SK-N-SH (cell line): ENCODE results near the gene LIN52. TPM values are rescaled to one million over a fixed set of nuclear protein-coding genes. Genes with fewer than 3 reads are reported as not detected.

ENCODE experiments used
- CTCF ChIA-PET: fragments of 300-600, 350-600 bp; formaldehyde crosslinking; extraction: SDS; loops from one replicate; lab custom pipeline; 2021; lab: Yijun Ruan, JAX
- POLR2A ChIA-PET: fragments of 350-600 bp; sonication (Branson Sonifier 250); formaldehyde crosslinking; extraction: SDS; loops from one replicate; lab custom pipeline; 2020; ENCODE audit warnings: antibody characterized with exemption, inconsistent platforms; lab: Yijun Ruan, JAX
- DNase-seq: peaks from one replicate; pipeline ENCODE4 v3.0.0; 2012
- H2AFZ ChIP-seq: fragments of 200-600 bp; sonication (generic); 2 replicates; pipeline ENCODE4 v1.8.1; 2016; ENCODE audit warnings: antibody characterized with exemption, mild to moderate bottlenecking, low read depth
- H3F3A ChIP-seq: fragments of 200-600 bp; sonication (generic); replicated peaks from 2 replicates; pipeline ENCODE3; 2016; ENCODE audit warnings: antibody characterized with exemption, mild to moderate bottlenecking; ENCODE audit not compliant: insufficient read depth
- H3K27ac ChIP-seq, 2 experiments: fragments of 200-500 bp in 1 of 2; fragments of 200-600 bp in 1 of 2; sonication (Bioruptor generic) in 1 of 2; sonication (generic), shearing (Covaris generic) in 1 of 2; 2 replicates each; pipeline versions ENCODE4 v1.5.1 to v1.6.1; 2014 to 2016; ENCODE audit warnings: low read depth in 2 of 2, inconsistent platforms in 1 of 2, low read length in 1 of 2, mild to moderate bottlenecking in 1 of 2, mixed read lengths in 1 of 2
- H3K27me3 ChIP-seq: fragments of 200-600 bp; sonication (generic), shearing (Covaris generic); 2 replicates; pipeline ENCODE4 v1.6.1; 2016; ENCODE audit warnings: mixed run types; ENCODE audit not compliant: insufficient read depth
- H3K36me3 ChIP-seq, 2 experiments: fragments of 200-500 bp in 1 of 2; fragments of 200-600 bp in 1 of 2; sonication (Bioruptor generic) in 1 of 2; sonication (generic) in 1 of 2; replicated peaks in 1 of 2; 2 replicates each; pipeline versions ENCODE3 to v1.5.1; 2014 to 2016; ENCODE audit warnings: low read length in 1 of 2, mild to moderate bottlenecking in 1 of 2; ENCODE audit not compliant: insufficient read depth in 2 of 2, control insufficient read depth in 1 of 2
- H3K4me1 ChIP-seq, 2 experiments: fragments of 200-500 bp in 1 of 2; fragments of 200-600 bp in 1 of 2; sonication (Bioruptor generic) in 1 of 2; sonication (generic), shearing (Covaris generic) in 1 of 2; 2 replicates each; pipeline versions ENCODE4 v1.5.1 to v1.6.1; 2014 to 2016; ENCODE audit warnings: low read depth in 1 of 2, low read length in 1 of 2, mixed run types in 1 of 2; ENCODE audit not compliant: insufficient read depth in 2 of 2, control insufficient read depth in 1 of 2
- H3K4me2 ChIP-seq: fragments of 200-600 bp; sonication (generic), shearing (Covaris generic); 2 replicates; pipeline ENCODE4 v1.6.1; 2017; ENCODE audit warnings: mixed run types
- H3K4me3 ChIP-seq, 2 experiments: fragments of 200-500 bp in 1 of 2; fragments of 200-600 bp in 1 of 2; sonication (Bioruptor generic) in 1 of 2; sonication (generic), shearing (Covaris generic) in 1 of 2; 2 replicates each; pipeline versions ENCODE4 v1.5.1 to v1.8.1; 2014 to 2016; ENCODE audit warnings: low read depth in 2 of 2, inconsistent platforms in 1 of 2, low read length in 1 of 2, mild to moderate bottlenecking in 1 of 2, mixed read lengths in 1 of 2, moderate library complexity in 1 of 2
- H3K79me2 ChIP-seq: fragments of 200-600 bp; sonication (generic); 2 replicates; pipeline ENCODE4 v1.8.1; 2017; ENCODE audit warnings: mild to moderate bottlenecking; ENCODE audit not compliant: insufficient read depth
- H3K9ac ChIP-seq: fragments of 200-600 bp; sonication (generic); 2 replicates; pipeline ENCODE4 v1.6.1; 2017; ENCODE audit warnings: mixed run types
- H3K9me2 ChIP-seq: fragments of 200-600 bp; sonication (generic); 2 replicates; pipeline ENCODE4 v1.6.1; 2017; ENCODE audit warnings: mixed run types
- H3K9me3 ChIP-seq: fragments of 200-600 bp; sonication (generic); 2 replicates; pipeline ENCODE4 v1.6.1; 2017; ENCODE audit warnings: mixed run types, mild to moderate bottlenecking, moderate library complexity
- H4K20me1 ChIP-seq: fragments of 200-600 bp; sonication (generic); 2 replicates; pipeline ENCODE4 v1.6.1; 2017; ENCODE audit warnings: mild to moderate bottlenecking, mixed run types; ENCODE audit not compliant: insufficient read depth
- EP300 ChIP-seq, 2 experiments: IDR thresholded peaks; 2 replicates each; pipeline versions ENCODE4 v1.4.0 to v1.6.1; 2012; ENCODE audit warnings: borderline replicate concordance in 1 of 2, low read depth in 1 of 2, low read length in 1 of 2
- EZH2phosphoT487 ChIP-seq: fragments of 200-600 bp; sonication (generic); IDR thresholded peaks from 2 replicates; pipeline ENCODE4 v1.6.1; 2017; ENCODE audit warnings: low read depth, mixed run types, mild to moderate bottlenecking, antibody characterized with exemption, moderate library complexity, borderline replicate concordance
- FOXM1 ChIP-seq: IDR thresholded peaks from 2 replicates; pipeline ENCODE4 v1.4.0; 2012; ENCODE audit warnings: low read depth, mild to moderate bottlenecking
- IRF3 ChIP-seq: fragments of 150-350 bp; IDR thresholded peaks from 2 replicates; pipeline ENCODE4 v1.6.1; 2016; ENCODE audit warnings: mild to moderate bottlenecking, low read depth, low read length
- JUND ChIP-seq: IDR thresholded peaks from 2 replicates; pipeline ENCODE4 v1.4.0; 2012
- PBX3 ChIP-seq: IDR thresholded peaks from 2 replicates; pipeline ENCODE4; 2012
- POLR2AphosphoS5 ChIP-seq: IDR thresholded peaks from 2 replicates; pipeline ENCODE4 v1.6.1; 2012; ENCODE audit warnings: low read depth, low read length
- RAD21 ChIP-seq: IDR thresholded peaks from 2 replicates; pipeline ENCODE4 v1.6.1; 2012; ENCODE audit warnings: mild to moderate bottlenecking, low read length
- SIN3A ChIP-seq: IDR thresholded peaks from 2 replicates; pipeline ENCODE4 v1.6.1; 2012; ENCODE audit warnings: low read depth, mild to moderate bottlenecking, low read length, moderate library complexity, borderline replicate concordance
- TAF1 ChIP-seq: IDR thresholded peaks from 2 replicates; pipeline ENCODE4 v1.6.1; 2012; ENCODE audit warnings: low read depth, mild to moderate bottlenecking, low read length, moderate library complexity, borderline replicate concordance
- TCF12 ChIP-seq: IDR thresholded peaks from 2 replicates; pipeline ENCODE4 v1.4.0; 2012
- TEAD4 ChIP-seq: IDR thresholded peaks from 2 replicates; pipeline ENCODE4 v1.4.0; 2012; ENCODE audit warnings: mild to moderate bottlenecking, borderline replicate concordance; ENCODE audit not compliant: insufficient read depth
- USF2 ChIP-seq: fragments of 150-350 bp; IDR thresholded peaks from 2 replicates; pipeline ENCODE4 v1.6.1; 2017; ENCODE audit warnings: antibody characterized with exemption, low read length, low read depth, borderline replicate concordance
- WGBS: methylation state at CpG from one replicate; pipeline ENCODE4 v1.1.6; 2017; ENCODE audit warnings: low lambda C conversion rate; 5-methylcytosine and 5-hydroxymethylcytosine counted together
- polyA plus RNA-seq, 3 experiments: library from polyadenylated mRNA; depleted of rRNA; stranded (reverse); fragments of >200 nt; gene quantifications; 2 replicates each; pipeline ENCODE4 v1.2.3, GENCODE V29; 2012
- TF ChIP-seq, protein P1 (sequence below): IDR thresholded peaks from 2 replicates; pipeline ENCODE4 v1.4.0; 2012; ENCODE audit warnings: low read depth
- TF ChIP-seq, protein P2 (sequence below): fragments of 200-600 bp; sonication (generic); IDR thresholded peaks from 2 replicates; pipeline ENCODE4 v1.6.1; 2017; ENCODE audit warnings: antibody characterized with exemption, mild to moderate bottlenecking, moderate library complexity

The LIN52 gene
- polyA plus RNA-seq, 1 of the 3 experiments (the other 2 are of a cell fraction): 4.9 TPM

DNA sequence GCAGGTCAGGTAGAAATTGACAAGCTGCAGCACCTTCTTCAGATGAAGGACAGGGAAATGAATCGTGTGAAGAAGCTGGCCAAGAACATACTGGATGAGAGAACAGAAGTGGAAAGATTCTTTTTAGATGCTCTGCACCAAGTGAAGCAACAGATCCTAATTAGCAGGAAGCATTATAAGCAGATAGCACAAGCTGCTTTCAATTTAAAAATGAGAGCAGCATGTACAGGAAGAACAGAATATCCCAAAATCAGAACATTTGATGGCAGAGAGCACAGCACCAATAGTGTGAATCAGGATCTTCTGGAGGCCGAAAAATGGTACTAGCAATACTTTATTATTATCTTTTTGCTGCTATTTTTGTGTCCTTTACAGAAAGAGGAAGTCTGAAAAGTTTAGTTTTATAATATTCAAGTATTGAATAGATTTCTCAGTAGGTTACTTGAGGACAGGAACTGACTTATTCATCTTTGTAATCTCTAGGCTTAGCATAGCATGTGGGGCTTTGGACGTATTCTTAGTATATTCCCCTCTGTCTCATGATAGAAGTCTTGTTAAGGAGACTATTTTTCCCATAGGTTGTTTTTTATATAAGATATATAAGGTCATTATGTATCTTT, 34.8 kb upstream of the LIN52 start:
- H3K9ac ChIP-seq: no peak overlapping the region
- H3K9me3 ChIP-seq: no peaks in the 10 kb centered on the region
- WGBS: 74% methylated on average over 3 of the region's 3 CpGs
- H3K79me2 ChIP-seq: no peaks in the 10 kb centered on the region
- POLR2A ChIA-PET: no interaction called here
- no peaks in the 10 kb centered on the region for H4K20me1 ChIP-seq
- no peaks in the 10 kb centered on the region; a peak in 1 of 4 replicates for H3K4me1 ChIP-seq
- H3K27ac ChIP-seq: no peak overlapping the region
- no peak overlapping the region for H3K4me2 ChIP-seq
- H3K36me3 ChIP-seq: no peaks in the 10 kb centered on the region
- H3K4me3 ChIP-seq: no peak overlapping the region
- no peaks in the 10 kb centered on the region for H3K27me3 ChIP-seq
- no peak for TF ChIP-seq USF2
- TF ChIP-seq JUND: no peak
- no peak for TF ChIP-seq SIN3A
- no peak for TF ChIP-seq IRF3
- TF ChIP-seq FOXM1: no peak
- TF ChIP-seq TEAD4: no peak
- TF ChIP-seq EZH2phosphoT487: no peak
- TF ChIP-seq RAD21: no peak
- TF ChIP-seq PBX3: no peak
- TF ChIP-seq, protein P1, sequence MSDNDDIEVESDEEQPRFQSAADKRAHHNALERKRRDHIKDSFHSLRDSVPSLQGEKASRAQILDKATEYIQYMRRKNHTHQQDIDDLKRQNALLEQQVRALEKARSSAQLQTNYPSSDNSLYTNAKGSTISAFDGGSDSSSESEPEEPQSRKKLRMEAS: no peak
- TF ChIP-seq, protein P2, sequence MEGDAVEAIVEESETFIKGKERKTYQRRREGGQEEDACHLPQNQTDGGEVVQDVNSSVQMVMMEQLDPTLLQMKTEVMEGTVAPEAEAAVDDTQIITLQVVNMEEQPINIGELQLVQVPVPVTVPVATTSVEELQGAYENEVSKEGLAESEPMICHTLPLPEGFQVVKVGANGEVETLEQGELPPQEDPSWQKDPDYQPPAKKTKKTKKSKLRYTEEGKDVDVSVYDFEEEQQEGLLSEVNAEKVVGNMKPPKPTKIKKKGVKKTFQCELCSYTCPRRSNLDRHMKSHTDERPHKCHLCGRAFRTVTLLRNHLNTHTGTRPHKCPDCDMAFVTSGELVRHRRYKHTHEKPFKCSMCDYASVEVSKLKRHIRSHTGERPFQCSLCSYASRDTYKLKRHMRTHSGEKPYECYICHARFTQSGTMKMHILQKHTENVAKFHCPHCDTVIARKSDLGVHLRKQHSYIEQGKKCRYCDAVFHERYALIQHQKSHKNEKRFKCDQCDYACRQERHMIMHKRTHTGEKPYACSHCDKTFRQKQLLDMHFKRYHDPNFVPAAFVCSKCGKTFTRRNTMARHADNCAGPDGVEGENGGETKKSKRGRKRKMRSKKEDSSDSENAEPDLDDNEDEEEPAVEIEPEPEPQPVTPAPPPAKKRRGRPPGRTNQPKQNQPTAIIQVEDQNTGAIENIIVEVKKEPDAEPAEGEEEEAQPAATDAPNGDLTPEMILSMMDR: no peak
- no peak for TF ChIP-seq TCF12
- no peak for TF ChIP-seq POLR2AphosphoS5
- TF ChIP-seq EP300 (IDR thresholded peaks at IDR 0.05; ENCODE audit: borderline replicate concordance in 1 of 2, low read depth in 1 of 2, low read length in 1 of 2): no peak
- TF ChIP-seq TAF1: no peak
- H3K9me2 ChIP-seq: no peaks in the 10 kb centered on the region
- H3F3A ChIP-seq: no peaks in the 10 kb centered on the region
- CTCF ChIA-PET: no interaction called here
- DNase-seq: peak; percentile 21
- H2AFZ ChIP-seq: no peak overlapping the region
